ENCODE measurements around the gene POLR3G. TPM values are rescaled to one million over a fixed set of nuclear protein-coding genes. Genes with fewer than 3 reads are reported as not detected.

POLR3G gene
- total RNA-seq, 1 experiment from 2014 or later = 23.4 TPM

DNA sequence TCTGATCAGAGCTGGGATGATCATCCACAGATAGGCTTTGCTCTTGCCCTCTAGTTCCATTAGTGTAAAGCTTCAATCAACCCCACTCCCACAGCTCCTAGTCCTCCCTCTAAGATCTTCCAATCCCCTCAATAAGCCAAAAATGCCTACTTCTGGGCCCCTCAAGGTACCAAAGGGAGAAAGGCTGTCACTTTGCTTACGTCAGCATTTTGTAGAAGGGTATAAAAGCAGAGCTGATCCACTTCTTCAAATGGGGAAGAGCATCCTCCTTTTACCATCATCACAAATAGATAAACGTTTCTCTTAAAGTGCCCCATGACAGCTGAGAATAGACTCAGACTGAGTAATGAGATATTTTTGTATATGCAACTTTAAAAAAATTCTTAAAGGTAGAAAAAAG is 70.8 kb downstream of the POLR3G start:
- TF ChIP-seq CTCF (IDR thresholded peaks at IDR 0.05) (no peak), POLR2AphosphoS5 (IDR thresholded peaks at IDR 0.05; ENCODE audit: low read depth, low read length) (no peak), TCF7L2 (IDR thresholded peaks at IDR 0.05; ENCODE audit: low read depth, low read length) (no peak), SIN3A (IDR thresholded peaks at IDR 0.05; ENCODE audit: borderline replicate concordance, insufficient read depth, low read depth, low read length) (no peak)
- TF ChIP-seq, protein P1, sequence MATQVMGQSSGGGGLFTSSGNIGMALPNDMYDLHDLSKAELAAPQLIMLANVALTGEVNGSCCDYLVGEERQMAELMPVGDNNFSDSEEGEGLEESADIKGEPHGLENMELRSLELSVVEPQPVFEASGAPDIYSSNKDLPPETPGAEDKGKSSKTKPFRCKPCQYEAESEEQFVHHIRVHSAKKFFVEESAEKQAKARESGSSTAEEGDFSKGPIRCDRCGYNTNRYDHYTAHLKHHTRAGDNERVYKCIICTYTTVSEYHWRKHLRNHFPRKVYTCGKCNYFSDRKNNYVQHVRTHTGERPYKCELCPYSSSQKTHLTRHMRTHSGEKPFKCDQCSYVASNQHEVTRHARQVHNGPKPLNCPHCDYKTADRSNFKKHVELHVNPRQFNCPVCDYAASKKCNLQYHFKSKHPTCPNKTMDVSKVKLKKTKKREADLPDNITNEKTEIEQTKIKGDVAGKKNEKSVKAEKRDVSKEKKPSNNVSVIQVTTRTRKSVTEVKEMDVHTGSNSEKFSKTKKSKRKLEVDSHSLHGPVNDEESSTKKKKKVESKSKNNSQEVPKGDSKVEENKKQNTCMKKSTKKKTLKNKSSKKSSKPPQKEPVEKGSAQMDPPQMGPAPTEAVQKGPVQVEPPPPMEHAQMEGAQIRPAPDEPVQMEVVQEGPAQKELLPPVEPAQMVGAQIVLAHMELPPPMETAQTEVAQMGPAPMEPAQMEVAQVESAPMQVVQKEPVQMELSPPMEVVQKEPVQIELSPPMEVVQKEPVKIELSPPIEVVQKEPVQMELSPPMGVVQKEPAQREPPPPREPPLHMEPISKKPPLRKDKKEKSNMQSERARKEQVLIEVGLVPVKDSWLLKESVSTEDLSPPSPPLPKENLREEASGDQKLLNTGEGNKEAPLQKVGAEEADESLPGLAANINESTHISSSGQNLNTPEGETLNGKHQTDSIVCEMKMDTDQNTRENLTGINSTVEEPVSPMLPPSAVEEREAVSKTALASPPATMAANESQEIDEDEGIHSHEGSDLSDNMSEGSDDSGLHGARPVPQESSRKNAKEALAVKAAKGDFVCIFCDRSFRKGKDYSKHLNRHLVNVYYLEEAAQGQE (IDR thresholded peaks at IDR 0.05; ENCODE audit: insufficient read depth in 1 of 2, low read depth in 2 of 2, low read length in 1 of 2) = no peak
- in situ Hi-C loops (cut with HindIII; ENCODE audit: low pct_unique_long_range_greater_than_20kb, low sequenced_read_pairs) = no loop called here
- no peaks in the 10 kb centered on the region for H3K36me3 ChIP-seq (ENCODE audit: control insufficient read depth, insufficient read depth, low read length)
- no peak overlapping the region for H3K4me3 ChIP-seq (ENCODE audit: low read depth in 2 of 2, low read length in 2 of 2)
- H3K9me3 ChIP-seq (ENCODE audit: control insufficient read depth, insufficient read depth, low read depth, low read length) = no peaks in the 10 kb centered on the region
- POLR2A ChIA-PET = no interaction called here
- DNase-seq (ENCODE audit: low read depth, low spot score) (no peak), ATAC-seq (no peak)
- no peaks in the 10 kb centered on the region for H3K4me1 ChIP-seq (ENCODE audit: control insufficient read depth, insufficient read depth, low read length)
- H3K27me3 ChIP-seq (ENCODE audit: control insufficient read depth, insufficient read depth, low read length) = peaks cover 31% of the 10 kb centered on the region
- intact Hi-C loops (cut with micrococcal nuclease; ENCODE audit: unreplicated experiment) = no loop called here
- CTCF ChIA-PET = no interaction called here
- no peak overlapping the region for H3K27ac ChIP-seq (ENCODE audit: low read length)
- BruUV-seq (replicated peaks) = no TSS peak

- POLR2A ChIA-PET = no interaction called here
- H3K27ac ChIP-seq (ENCODE audit: low read length) = no peak overlapping the region
- no peaks in the 10 kb centered on the region for H3K36me3 ChIP-seq (ENCODE audit: control insufficient read depth, insufficient read depth, low read length)
- BruUV-seq (replicated peaks) = no TSS peak
- ATAC-seq (no peak), DNase-seq (ENCODE audit: low read depth, low spot score) (no peak)
- in situ Hi-C loops (cut with HindIII; ENCODE audit: low pct_unique_long_range_greater_than_20kb, low sequenced_read_pairs) (no loop called here), intact Hi-C loops (cut with micrococcal nuclease; ENCODE audit: unreplicated experiment) (no loop called here)
- no peaks in the 10 kb centered on the region for H3K4me1 ChIP-seq (ENCODE audit: control insufficient read depth, insufficient read depth, low read length)
- peaks cover 31% of the 10 kb centered on the region for H3K27me3 ChIP-seq (ENCODE audit: control insufficient read depth, insufficient read depth, low read length)
- H3K9me3 ChIP-seq (ENCODE audit: control insufficient read depth, insufficient read depth, low read depth, low read length) = no peaks in the 10 kb centered on the region
- TF ChIP-seq SIN3A (IDR thresholded peaks at IDR 0.05; ENCODE audit: borderline replicate concordance, insufficient read depth, low read depth, low read length) (no peak), CTCF (IDR thresholded peaks at IDR 0.05) (no peak), POLR2AphosphoS5 (IDR thresholded peaks at IDR 0.05; ENCODE audit: low read depth, low read length) (no peak), TCF7L2 (IDR thresholded peaks at IDR 0.05; ENCODE audit: low read depth, low read length) (no peak)
- TF ChIP-seq, protein P1 (IDR thresholded peaks at IDR 0.05; ENCODE audit: insufficient read depth in 1 of 2, low read depth in 2 of 2, low read length in 1 of 2) = no peak
- CTCF ChIA-PET = no interaction called here
- H3K4me3 ChIP-seq (ENCODE audit: low read depth in 2 of 2, low read length in 2 of 2) = no peak overlapping the region
Observed at GRCh38 chr5:90546216-90546837, 71.7 kb downstream of the POLR3G start.
